Neural cell (in vitro differentiated cells): ENCODE data around the gene ZNF300. TPM values are rescaled to one million over a fixed set of nuclear protein-coding genes. Genes with fewer than 3 reads are reported as not detected.
"Not testable (repeated sequence)": the region's sequence is repeated elsewhere in the genome, so short reads cannot be mapped to it uniquely, and the experiment has no call there.

Source experiments
- H2AFZ ChIP-seq: fragments of 200-600, 300-800 bp; sonication (generic), shearing (Covaris generic); 2 replicates; pipeline ENCODE4 v1.6.0; 2014; ENCODE audit warnings: low read depth, mild to moderate bottlenecking, antibody characterized with exemption, low read length, moderate library complexity
- H3F3A ChIP-seq: fragments of 200-600 bp; shearing (Covaris generic); 2 replicates; pipeline ENCODE4 v1.6.1; 2016; ENCODE audit warnings: mild to moderate bottlenecking, moderate library complexity, mixed read lengths, antibody characterized with exemption, low read length; ENCODE audit not compliant: insufficient read depth, poor library complexity, severe bottlenecking
- H3K27ac ChIP-seq: fragments of 200-600, 300-800 bp; sonication (generic), shearing (Covaris generic); 2 replicates; pipeline ENCODE4 v1.5.1; 2014; ENCODE audit warnings: mild to moderate bottlenecking, low read length, moderate library complexity
- H3K27me3 ChIP-seq: fragments of 300-800, 200-600 bp; sonication (generic), shearing (Covaris generic); 2 replicates; pipeline ENCODE4 v1.6.0; 2014; ENCODE audit warnings: mild to moderate bottlenecking, low read depth, low read length, moderate library complexity; ENCODE audit not compliant: insufficient read depth
- H3K36me3 ChIP-seq: fragments of 300-800, 200-600 bp; sonication (generic), shearing (Covaris generic); 2 replicates; pipeline ENCODE4 v1.5.1; 2014; ENCODE audit warnings: mild to moderate bottlenecking, antibody characterized with exemption, low read length, moderate library complexity; ENCODE audit not compliant: insufficient read depth
- H3K4me2 ChIP-seq: fragments of 300-800, 200-600 bp; sonication (generic), shearing (Covaris generic); 2 replicates; pipeline ENCODE4 v1.6.0; 2014; ENCODE audit warnings: mild to moderate bottlenecking, low read length
- H3K4me3 ChIP-seq: fragments of 300-800, 200-600 bp; sonication (generic), shearing (Covaris generic); 2 replicates; pipeline ENCODE4 v1.5.1; 2014; ENCODE audit warnings: mild to moderate bottlenecking, low read length, moderate library complexity
- H3K79me2 ChIP-seq: fragments of 200-600 bp; shearing (Covaris generic); replicated peaks from 2 replicates; pipeline ENCODE4 v1.6.0; 2014; ENCODE audit warnings: mild to moderate bottlenecking, low read length, moderate library complexity; ENCODE audit not compliant: insufficient read depth
- H3K9ac ChIP-seq: fragments of 300-800, 200-600 bp; sonication (generic), shearing (Covaris generic); 2 replicates; pipeline ENCODE4 v1.6.1; 2016; ENCODE audit warnings: mild to moderate bottlenecking, low read length, mixed read lengths
- H3K9me2 ChIP-seq: fragments of 200-600 bp; shearing (Covaris generic); 2 replicates; pipeline ENCODE4 v1.6.1; 2016; ENCODE audit warnings: mild to moderate bottlenecking, low read length, mixed read lengths; ENCODE audit not compliant: insufficient read depth
- H3K9me3 ChIP-seq: fragments of 200-600, 300-800 bp; sonication (generic), shearing (Covaris generic); 2 replicates; pipeline ENCODE4 v1.6.1; 2016; ENCODE audit warnings: mild to moderate bottlenecking, mixed run types, low read length, moderate library complexity, mixed read lengths
- H4K20me1 ChIP-seq: fragments of 200-600 bp; shearing (Covaris generic); 2 replicates; pipeline ENCODE4 v1.6.1; 2016; ENCODE audit warnings: mild to moderate bottlenecking, mixed run types; ENCODE audit not compliant: insufficient read depth
- polyA plus RNA-seq: library from polyadenylated mRNA; depleted of rRNA; stranded (reverse); fragments of >200 nt; gene quantifications from 2 replicates; pipeline ENCODE4 v1.2.3, GENCODE V29; 2014

ZNF300 gene
- polyA plus RNA-seq, 1 donor from 2014 or later, result 126 TPM

GRCh38 chr5:150846308-150846653 is 58.5 kb downstream of the ZNF300 start, which contains the start of gene IRGM:
TSS of gene IRGM (plus strand) at chr5:150846521. CDS start at chr5:150848124, 1,603 bp downstream.
- H3K9me2 ChIP-seq, H3F3A ChIP-seq, H3K9me3 ChIP-seq, H3K27ac ChIP-seq, H3K4me2 ChIP-seq, H3K36me3 ChIP-seq, H3K9ac ChIP-seq, H3K27me3 ChIP-seq, H2AFZ ChIP-seq, H3K4me3 ChIP-seq, H4K20me1 ChIP-seq, H3K79me2 ChIP-seq: not testable (repeated sequence)

GRCh38 chr5:150845185-150845859 is 59.5 kb downstream of the ZNF300 start:
- H3K9ac ChIP-seq, H3F3A ChIP-seq, H3K36me3 ChIP-seq, H3K27me3 ChIP-seq, H3K9me2 ChIP-seq, H3K79me2 ChIP-seq, H3K9me3 ChIP-seq, H3K4me3 ChIP-seq, H3K4me2 ChIP-seq, H3K27ac ChIP-seq, H4K20me1 ChIP-seq, H2AFZ ChIP-seq: not testable (repeated sequence)

Other genes with a start within 250 kb of the ZNF300 start
- not detected in 2 replicates for gene MYOZ3, start 243.7 kb downstream of the ZNF300 start, polyA plus RNA-seq
- 65.9 and 67.9 TPM in 2 replicates for gene RBM22, start 203.9 kb downstream of the ZNF300 start, polyA plus RNA-seq
- 117 and 135 TPM in 2 replicates for gene DCTN4, start 146.0 kb downstream of the ZNF300 start, polyA plus RNA-seq
- 3.7 and 5.2 TPM in 2 replicates for gene SMIM3, start 126.2 kb downstream of the ZNF300 start, polyA plus RNA-seq
- 0.28 TPM in 1 of 2 replicates, not detected in the other for gene IRGM, start 58.5 kb downstream of the ZNF300 start, polyA plus RNA-seq
- 4.0 and 5.1 TPM in 2 replicates for gene GPX3, start 115.6 kb upstream of the ZNF300 start, polyA plus RNA-seq
- gene TNIP1, start 176.1 kb upstream of the ZNF300 start, polyA plus RNA-seq, result 3.1 and 3.3 TPM in 2 replicates